ENCODE measurements around the gene FERMT2.

The FERMT2 gene

DNA sequence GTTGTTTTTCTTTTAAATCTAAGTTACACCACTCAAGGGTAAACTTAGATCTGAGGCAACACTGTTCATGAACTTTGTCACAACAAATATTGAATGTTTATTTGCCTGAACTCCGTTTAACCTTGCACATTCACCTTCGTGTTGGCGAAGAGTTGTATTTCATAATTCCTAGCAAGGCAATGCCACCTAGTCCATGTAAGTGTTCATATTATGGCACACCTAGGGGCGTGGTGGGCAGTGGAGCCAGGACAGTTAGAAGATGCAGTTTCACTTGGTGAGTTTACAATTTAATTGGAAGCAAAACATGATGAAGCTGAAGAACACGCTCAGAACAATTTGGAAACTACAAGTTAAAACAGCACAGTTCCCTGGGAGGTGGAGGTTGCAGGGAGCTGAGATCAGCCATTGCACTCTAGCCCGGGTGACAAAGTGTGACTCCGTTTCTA lies 129.0 kb downstream of the FERMT2 start:
- no peak for DNase-seq (ENCODE audit: low read depth)
- no peak overlapping the region for H3K4me3 ChIP-seq (ENCODE audit: low read length)
- TF ChIP-seq, protein P1, sequence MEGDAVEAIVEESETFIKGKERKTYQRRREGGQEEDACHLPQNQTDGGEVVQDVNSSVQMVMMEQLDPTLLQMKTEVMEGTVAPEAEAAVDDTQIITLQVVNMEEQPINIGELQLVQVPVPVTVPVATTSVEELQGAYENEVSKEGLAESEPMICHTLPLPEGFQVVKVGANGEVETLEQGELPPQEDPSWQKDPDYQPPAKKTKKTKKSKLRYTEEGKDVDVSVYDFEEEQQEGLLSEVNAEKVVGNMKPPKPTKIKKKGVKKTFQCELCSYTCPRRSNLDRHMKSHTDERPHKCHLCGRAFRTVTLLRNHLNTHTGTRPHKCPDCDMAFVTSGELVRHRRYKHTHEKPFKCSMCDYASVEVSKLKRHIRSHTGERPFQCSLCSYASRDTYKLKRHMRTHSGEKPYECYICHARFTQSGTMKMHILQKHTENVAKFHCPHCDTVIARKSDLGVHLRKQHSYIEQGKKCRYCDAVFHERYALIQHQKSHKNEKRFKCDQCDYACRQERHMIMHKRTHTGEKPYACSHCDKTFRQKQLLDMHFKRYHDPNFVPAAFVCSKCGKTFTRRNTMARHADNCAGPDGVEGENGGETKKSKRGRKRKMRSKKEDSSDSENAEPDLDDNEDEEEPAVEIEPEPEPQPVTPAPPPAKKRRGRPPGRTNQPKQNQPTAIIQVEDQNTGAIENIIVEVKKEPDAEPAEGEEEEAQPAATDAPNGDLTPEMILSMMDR (conservative IDR thresholded peaks at IDR 0.05; ENCODE audit: low read depth, low read length) = no peak

DNA sequence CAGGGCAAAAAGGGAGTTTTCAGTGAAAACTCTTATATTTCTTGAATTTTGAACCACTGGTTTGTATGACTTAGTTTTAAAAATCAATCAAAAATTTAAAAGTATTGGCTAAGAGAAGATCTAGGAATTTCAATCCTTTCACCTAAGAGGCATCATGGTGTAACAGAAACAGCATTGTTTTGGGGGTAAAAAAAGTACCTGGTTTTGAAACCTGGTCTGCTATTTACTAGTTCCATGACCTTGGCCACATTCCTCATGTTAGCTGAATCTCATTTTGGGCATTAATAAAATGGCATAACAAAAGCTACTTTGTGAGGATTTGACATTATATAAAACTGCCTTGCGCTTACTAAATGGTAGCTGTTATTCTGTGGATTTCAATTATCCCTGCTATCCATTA lies 142.7 kb downstream of the FERMT2 start:
- TF ChIP-seq, protein P1 (conservative IDR thresholded peaks at IDR 0.05; ENCODE audit: low read depth, low read length) = no peak
- DNase-seq (ENCODE audit: low read depth) = no peak
- H3K4me3 ChIP-seq (ENCODE audit: low read length) = no peak overlapping the region

Measured in retinal pigment epithelial cell (primary cell).